SU-DHL-6 (cell line): ENCODE results near the gene RHOT1.

Source experiments
- H2AFZ ChIP-seq: fragments of 200-600 bp; sonication (generic); 2 replicates; pipeline ENCODE4 v1.6.1; 2014; ENCODE audit warnings: low read depth, mild to moderate bottlenecking, moderate library complexity, mixed read lengths, antibody characterized with exemption, low read length; ENCODE audit not compliant: severe bottlenecking
- H3F3A ChIP-seq: fragments of 200-600 bp; shearing (Covaris generic); 2 replicates; pipeline ENCODE4 v1.6.0; 2016; ENCODE audit warnings: antibody characterized with exemption, mild to moderate bottlenecking; ENCODE audit not compliant: insufficient read depth
- H3K27ac ChIP-seq: fragments of 200-600 bp; sonication (generic); 2 replicates; pipeline ENCODE4 v1.5.1; 2016; ENCODE audit warnings: low read depth, mild to moderate bottlenecking, low read length, moderate library complexity, mixed read lengths
- H3K27me3 ChIP-seq: fragments of 200-600 bp; sonication (generic), shearing (Covaris generic); 2 replicates; pipeline ENCODE4 v1.6.0; 2014; ENCODE audit warnings: mild to moderate bottlenecking, low read length
- H3K36me3 ChIP-seq: fragments of 200-600 bp; sonication (generic); 2 replicates; pipeline ENCODE4 v1.6.1; 2014; ENCODE audit warnings: mild to moderate bottlenecking, low read length, mixed read lengths
- H3K4me2 ChIP-seq: fragments of 300-600, 200-600 bp; shearing (Covaris generic), sonication (generic); 2 replicates; pipeline ENCODE4 v1.6.0; 2014; ENCODE audit warnings: low read length, low read depth, mild to moderate bottlenecking; ENCODE audit not compliant: poor library complexity, severe bottlenecking
- H3K4me3 ChIP-seq: fragments of 200-600 bp; sonication (generic); 2 replicates; pipeline ENCODE4 v1.5.1; 2014; ENCODE audit warnings: antibody characterized with exemption, low read length, mild to moderate bottlenecking, mixed read lengths; ENCODE audit not compliant: insufficient read depth, poor library complexity, severe bottlenecking
- H3K79me2 ChIP-seq: fragments of 200-600 bp; sonication (generic); 2 replicates; pipeline ENCODE4 v1.6.1; 2014; ENCODE audit warnings: mild to moderate bottlenecking, low read length, moderate library complexity; ENCODE audit not compliant: insufficient read depth
- H3K9ac ChIP-seq: fragments of 200-600 bp; sonication (generic); 2 replicates; pipeline ENCODE4 v1.7.0; 2014; ENCODE audit warnings: mild to moderate bottlenecking, low read length
- H3K9me2 ChIP-seq: fragments of 200-600 bp; sonication (generic); replicated peaks from 2 replicates; pipeline ENCODE4 v1.6.1; 2014; ENCODE audit warnings: low read length; ENCODE audit not compliant: insufficient read depth
- H3K9me3 ChIP-seq: fragments of 200-600 bp; sonication (generic); 2 replicates; pipeline ENCODE4 v1.6.1; 2014; ENCODE audit warnings: low read length, mixed read lengths; ENCODE audit not compliant: insufficient read depth
- H4K20me1 ChIP-seq: fragments of 200-600 bp; sonication (generic); 2 replicates; pipeline ENCODE4 v1.6.1; 2014; ENCODE audit warnings: low read depth, mild to moderate bottlenecking, antibody characterized with exemption, low read length, moderate library complexity, mixed read lengths
- CTCF ChIP-seq: fragments of 200-600 bp; sonication (generic); IDR thresholded peaks from one replicate; pipeline ENCODE4 v1.5.1; 2017; ENCODE audit warnings: antibody characterized with exemption, mild to moderate bottlenecking, low read length, moderate library complexity; ENCODE audit not compliant: insufficient read depth, poor library complexity, severe bottlenecking
- EZH2phosphoT487 ChIP-seq: fragments of 200-600 bp; sonication (generic), shearing (Covaris generic); conservative IDR thresholded peaks from 2 replicates; pipeline ENCODE4 v1.6.1; 2018; ENCODE audit warnings: mild to moderate bottlenecking, antibody characterized with exemption, low read length, moderate library complexity, mixed read lengths

The RHOT1 gene

GRCh38 chr17:32150358-32150757, 8.1 kb downstream of the RHOT1 start:
- Histone ChIP-seq H2AFZ (no peak overlapping the region), H3K4me3 (no peak overlapping the region), H3K27me3 (no peaks in the 10 kb centered on the region), H3K9me2 (no peaks in the 10 kb centered on the region), H3K79me2 (peaks cover 41% of the 10 kb centered on the region), H3K27ac (no peak overlapping the region), H3K9me3 (no peaks in the 10 kb centered on the region), H3K9ac (no peak overlapping the region), H3K4me2 (no peak overlapping the region), H3F3A (0 out of 2 replicates have a peak, but pooled peaks cover 2% of the 10 kb centered on the region), H3K36me3 (no peaks in the 10 kb centered on the region; the same call in 1 of the 2 replicates), H4K20me1 (no peaks in the 10 kb centered on the region)
- TF ChIP-seq CTCF (no peak), EZH2phosphoT487 (no peak)

GRCh38 chr17:32152130-32152529, 9.8 kb downstream of the RHOT1 start:
- Histone ChIP-seq H3K36me3 (no peaks in the 10 kb centered on the region; the same call in 1 of the 2 replicates), H3K4me2 (no peak overlapping the region), H3K79me2 (peaks cover 36% of the 10 kb centered on the region), H3K9ac (no peak overlapping the region), H3K27me3 (no peaks in the 10 kb centered on the region), H3F3A (no peaks in the 10 kb centered on the region), H4K20me1 (no peaks in the 10 kb centered on the region), H3K27ac (no peak overlapping the region), H3K9me2 (no peaks in the 10 kb centered on the region), H2AFZ (no peak overlapping the region), H3K9me3 (no peaks in the 10 kb centered on the region), H3K4me3 (no peak overlapping the region)
- TF ChIP-seq EZH2phosphoT487 (no peak), CTCF (no peak)

- Histone ChIP-seq H3K4me2 (no peak overlapping the region), H2AFZ (no peak overlapping the region), H3F3A (no peaks in the 10 kb centered on the region), H3K36me3 (no peaks in the 10 kb centered on the region; the same call in 1 of the 2 replicates), H3K4me3 (no peak overlapping the region), H3K9ac (no peak overlapping the region), H3K27ac (no peak overlapping the region), H4K20me1 (no peaks in the 10 kb centered on the region), H3K27me3 (no peaks in the 10 kb centered on the region), H3K9me3 (no peaks in the 10 kb centered on the region), H3K79me2 (peaks cover 16% of the 10 kb centered on the region), H3K9me2 (no peaks in the 10 kb centered on the region)
- TF ChIP-seq CTCF, result no peak
- no peak for TF ChIP-seq EZH2phosphoT487
Measured at GRCh38 chr17:32155896-32156295, 13.6 kb downstream of the RHOT1 start.
